DND-41 (cell line): Measurements from ENCODE around the gene STK4.

Experiments
- ATAC-seq: fragments of 200-7000 bp; cut with Tn5 transposase; 3 replicates; pipeline ENCODE4 v1.9.1; 2021; ENCODE audit warnings: low read depth; ENCODE audit not compliant: insufficient read depth
- DNase-seq: peaks from one replicate; pipeline ENCODE4 v3.0.0-alpha.2; 2020
- H2AFZ ChIP-seq: 2 replicates; pipeline ENCODE4 v1.6.0; 2012; ENCODE audit warnings: low read depth, low read length
- H3K27ac ChIP-seq: 2 replicates; pipeline ENCODE4 v1.5.1; 2012; ENCODE audit warnings: low read length, inconsistent platforms
- H3K27me3 ChIP-seq: fragments of 200-600 bp; sonication (generic); 2 replicates; pipeline ENCODE4 v1.6.0; 2012; ENCODE audit warnings: low read length, mild to moderate bottlenecking, inconsistent platforms; ENCODE audit not compliant: insufficient read depth, poor library complexity
- H3K36me3 ChIP-seq: 2 replicates; pipeline ENCODE4 v1.5.1; 2012; ENCODE audit warnings: low read length, inconsistent platforms; ENCODE audit not compliant: insufficient read depth
- H3K4me1 ChIP-seq: 2 replicates; pipeline ENCODE4 v1.5.1; 2012; ENCODE audit warnings: mild to moderate bottlenecking, low read length; ENCODE audit not compliant: insufficient read depth
- H3K4me2 ChIP-seq: 2 replicates; pipeline ENCODE4 v1.6.0; 2012; ENCODE audit warnings: mild to moderate bottlenecking, moderate library complexity, low read length, inconsistent platforms; ENCODE audit not compliant: insufficient read depth
- H3K4me3 ChIP-seq, 2 experiments: fragments of 200-600 bp in 1 of 2; shearing (Covaris generic) in 1 of 2; 2 replicates each; pipeline ENCODE4 v1.5.1; 2012 to 2016; ENCODE audit warnings: inconsistent platforms in 2 of 2, low read length in 2 of 2, mild to moderate bottlenecking in 2 of 2, low read depth in 1 of 2, moderate library complexity in 1 of 2
- H3K79me2 ChIP-seq: 2 replicates; pipeline ENCODE4 v1.6.0; 2012; ENCODE audit warnings: low read length, inconsistent platforms; ENCODE audit not compliant: insufficient read depth
- H3K9ac ChIP-seq: 2 replicates; pipeline ENCODE4 v1.6.0; 2012; ENCODE audit warnings: low read depth, mild to moderate bottlenecking, inconsistent platforms, low read length, moderate library complexity
- H3K9me3 ChIP-seq: 2 replicates; pipeline ENCODE4 v1.5.1; 2012; ENCODE audit warnings: low read length, moderate library complexity, mild to moderate bottlenecking, inconsistent platforms; ENCODE audit not compliant: insufficient read depth, severe bottlenecking
- H4K20me1 ChIP-seq: 2 replicates; pipeline ENCODE4 v1.6.0; 2012; ENCODE audit warnings: low read length; ENCODE audit not compliant: insufficient read depth
- EZH2 ChIP-seq: IDR thresholded peaks from 3 replicates; pipeline ENCODE4 v1.6.1; 2012; ENCODE audit warnings: borderline replicate concordance, low read depth, mild to moderate bottlenecking, moderate library complexity, low read length, inconsistent platforms; ENCODE audit not compliant: severe bottlenecking
- TF ChIP-seq, protein P1 (sequence below): IDR thresholded peaks from 2 replicates; pipeline ENCODE4 v1.5.1; 2012; ENCODE audit warnings: borderline replicate concordance, low read length, moderate library complexity, mild to moderate bottlenecking; ENCODE audit not compliant: poor library complexity, severe bottlenecking; ENCODE audit errors: extremely low read depth

STK4 gene

GRCh38 chr20:45115829-45116228 is 149.5 kb downstream of the STK4 start:
- no peak overlapping the region for H3K4me3 ChIP-seq
- peaks cover 2% of the 10 kb centered on the region for H3K27me3 ChIP-seq
- TF ChIP-seq, protein P1, sequence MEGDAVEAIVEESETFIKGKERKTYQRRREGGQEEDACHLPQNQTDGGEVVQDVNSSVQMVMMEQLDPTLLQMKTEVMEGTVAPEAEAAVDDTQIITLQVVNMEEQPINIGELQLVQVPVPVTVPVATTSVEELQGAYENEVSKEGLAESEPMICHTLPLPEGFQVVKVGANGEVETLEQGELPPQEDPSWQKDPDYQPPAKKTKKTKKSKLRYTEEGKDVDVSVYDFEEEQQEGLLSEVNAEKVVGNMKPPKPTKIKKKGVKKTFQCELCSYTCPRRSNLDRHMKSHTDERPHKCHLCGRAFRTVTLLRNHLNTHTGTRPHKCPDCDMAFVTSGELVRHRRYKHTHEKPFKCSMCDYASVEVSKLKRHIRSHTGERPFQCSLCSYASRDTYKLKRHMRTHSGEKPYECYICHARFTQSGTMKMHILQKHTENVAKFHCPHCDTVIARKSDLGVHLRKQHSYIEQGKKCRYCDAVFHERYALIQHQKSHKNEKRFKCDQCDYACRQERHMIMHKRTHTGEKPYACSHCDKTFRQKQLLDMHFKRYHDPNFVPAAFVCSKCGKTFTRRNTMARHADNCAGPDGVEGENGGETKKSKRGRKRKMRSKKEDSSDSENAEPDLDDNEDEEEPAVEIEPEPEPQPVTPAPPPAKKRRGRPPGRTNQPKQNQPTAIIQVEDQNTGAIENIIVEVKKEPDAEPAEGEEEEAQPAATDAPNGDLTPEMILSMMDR, result no peak
- TF ChIP-seq EZH2, result no peak

DNA sequence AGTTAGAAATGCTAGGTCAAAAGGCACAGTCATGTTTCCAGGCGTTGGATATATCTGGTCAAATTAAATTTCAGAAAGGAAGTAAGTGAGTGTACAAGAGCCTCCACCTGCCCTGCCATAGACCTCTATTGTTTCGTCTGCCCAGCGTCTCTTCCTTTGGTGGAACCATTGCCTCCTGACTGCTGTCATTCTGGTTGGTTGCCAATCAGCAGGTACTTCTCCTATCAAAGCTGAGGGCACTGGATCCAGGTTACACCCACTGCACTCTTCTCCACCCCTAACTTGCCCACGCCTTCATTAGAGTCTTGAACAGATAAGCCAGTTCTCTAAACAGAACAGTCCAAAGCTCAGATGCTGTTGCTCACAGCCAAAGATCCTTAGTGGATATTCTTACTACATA is 151.3 kb downstream of the STK4 start:
- Histone ChIP-seq H3K36me3 (no peaks in the 10 kb centered on the region), H3K4me3 (no peak overlapping the region), H3K4me2 (no peak overlapping the region), H3K4me1 (no peaks in the 10 kb centered on the region), H3K27me3 (peaks cover 7% of the 10 kb centered on the region), H3K27ac (no peak overlapping the region), H3K9ac (no peak overlapping the region), H4K20me1 (no peaks in the 10 kb centered on the region), H3K79me2 (no peaks in the 10 kb centered on the region), H2AFZ (no peak overlapping the region), H3K9me3 (no peaks in the 10 kb centered on the region)
- ATAC-seq, result no peak
- no peak for DNase-seq
- TF ChIP-seq, protein P1, result no peak
- no peak for TF ChIP-seq EZH2

More at GRCh38 chr20:45115829-45116228, 149.5 kb downstream of the STK4 start:
- H3K79me2 ChIP-seq, result no peaks in the 10 kb centered on the region
- no peaks in the 10 kb centered on the region for H3K9me3 ChIP-seq
- H4K20me1 ChIP-seq, result no peaks in the 10 kb centered on the region
- H3K4me1 ChIP-seq, result no peaks in the 10 kb centered on the region
- no peak overlapping the region for H2AFZ ChIP-seq
- DNase-seq (no peak), ATAC-seq (no peak)
- H3K9ac ChIP-seq, result no peak overlapping the region
- no peak overlapping the region for H3K27ac ChIP-seq
- H3K4me2 ChIP-seq, result no peak overlapping the region
- H3K36me3 ChIP-seq, result no peaks in the 10 kb centered on the region

DNA sequence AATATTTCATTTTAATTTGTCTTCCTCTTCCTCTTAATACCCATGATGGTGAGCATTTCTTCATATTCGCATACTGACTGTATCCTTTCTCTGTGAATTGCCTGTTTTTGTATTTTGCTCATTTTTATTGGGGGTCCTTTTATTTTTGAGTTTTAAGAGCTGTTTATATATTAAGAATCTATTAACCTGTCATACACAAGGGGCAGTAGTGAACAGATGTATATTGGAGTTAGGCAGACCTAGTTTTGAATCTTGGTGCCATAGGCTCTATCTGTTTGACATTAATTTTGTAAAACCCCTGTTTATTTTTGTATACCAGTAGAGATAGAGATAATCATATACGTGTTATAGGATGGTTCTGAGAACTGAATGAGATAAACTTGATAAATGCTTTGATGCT is 151.7 kb downstream of the STK4 start:
- H2AFZ ChIP-seq, result no peak overlapping the region
- DNase-seq (no peak), ATAC-seq (no peak)
- H3K9ac ChIP-seq, result no peak overlapping the region
- H3K4me3 ChIP-seq, result no peak overlapping the region
- TF ChIP-seq, protein P1, result no peak
- TF ChIP-seq EZH2, result no peak
- no peak overlapping the region for H3K27ac ChIP-seq
- no peak overlapping the region for H3K4me2 ChIP-seq
- no peaks in the 10 kb centered on the region for H3K36me3 ChIP-seq
- H4K20me1 ChIP-seq, result no peaks in the 10 kb centered on the region
- no peaks in the 10 kb centered on the region for H3K4me1 ChIP-seq
- no peaks in the 10 kb centered on the region for H3K9me3 ChIP-seq
- H3K27me3 ChIP-seq, result peaks cover 9% of the 10 kb centered on the region
- H3K79me2 ChIP-seq, result no peaks in the 10 kb centered on the region
